ENCODE results near the gene TPCN2.

Gene TPCN2

GRCh38 chr11:69091638-69092165 is 43.0 kb downstream of the TPCN2 start:
- no peaks in the 10 kb centered on the region for H3K9me3 ChIP-seq (ENCODE audit: insufficient read depth, low read length, severe bottlenecking)

GRCh38 chr11:69092263-69092662 is 43.5 kb downstream of the TPCN2 start:
- Histone ChIP-seq H3K4me3 (ENCODE audit: low read depth in 1 of 2, low read length in 2 of 2) (no peak overlapping the region), H3K4me2 (ENCODE audit: insufficient read depth, low read length) (no peak overlapping the region), H3K9ac (ENCODE audit: low read depth, low read length) (no peak overlapping the region), H3K9me3 (ENCODE audit: insufficient read depth, low read length, severe bottlenecking) (no peaks in the 10 kb centered on the region), H4K20me1 (ENCODE audit: insufficient read depth, low read length) (peaks cover 8% of the 10 kb centered on the region; the same call in 1 of the 2 replicates), H3K27me3 (ENCODE audit: insufficient read depth, low read length, poor library complexity) (no peaks in the 10 kb centered on the region), H3K79me2 (ENCODE audit: insufficient read depth, low read length) (no peaks in the 10 kb centered on the region), H3K27ac (ENCODE audit: low read length) (no peak overlapping the region), H3K36me3 (ENCODE audit: insufficient read depth, low read length) (peaks cover 26% of the 10 kb centered on the region), H3K4me1 (ENCODE audit: insufficient read depth, low read length) (no peaks in the 10 kb centered on the region), H2AFZ (ENCODE audit: low read depth, low read length) (no peak overlapping the region)
- DNase-seq (no peak), ATAC-seq (ENCODE audit: insufficient read depth, low read depth) (no peak)
- TF ChIP-seq EZH2 (IDR thresholded peaks at IDR 0.05; ENCODE audit: borderline replicate concordance, low read depth, low read length, severe bottlenecking) (no peak), CTCF (IDR thresholded peaks at IDR 0.05; ENCODE audit: borderline replicate concordance, extremely low read depth, low read length, poor library complexity, severe bottlenecking) (no peak)

More at GRCh38 chr11:69091638-69092165, 43.0 kb downstream of the TPCN2 start:
- H3K4me1 ChIP-seq (ENCODE audit: insufficient read depth, low read length): no peaks in the 10 kb centered on the region
- ATAC-seq (ENCODE audit: insufficient read depth, low read depth): no peak
- TF ChIP-seq EZH2 (IDR thresholded peaks at IDR 0.05; ENCODE audit: borderline replicate concordance, low read depth, low read length, severe bottlenecking) (no peak), CTCF (IDR thresholded peaks at IDR 0.05; ENCODE audit: borderline replicate concordance, extremely low read depth, low read length, poor library complexity, severe bottlenecking) (no peak)
- no peak overlapping the region for H2AFZ ChIP-seq (ENCODE audit: low read depth, low read length)
- H3K27me3 ChIP-seq (ENCODE audit: insufficient read depth, low read length, poor library complexity): no peaks in the 10 kb centered on the region
- H3K4me3 ChIP-seq (ENCODE audit: low read depth in 1 of 2, low read length in 2 of 2): no peak overlapping the region
- no peak overlapping the region for H3K27ac ChIP-seq (ENCODE audit: low read length)
- H3K36me3 ChIP-seq (ENCODE audit: insufficient read depth, low read length): peaks cover 26% of the 10 kb centered on the region
- H3K79me2 ChIP-seq (ENCODE audit: insufficient read depth, low read length): no peaks in the 10 kb centered on the region
- no peak overlapping the region for H3K4me2 ChIP-seq (ENCODE audit: insufficient read depth, low read length)
- no peak for DNase-seq
- peaks cover 8% of the 10 kb centered on the region; the same call in 1 of the 2 replicates for H4K20me1 ChIP-seq (ENCODE audit: insufficient read depth, low read length)
- H3K9ac ChIP-seq (ENCODE audit: low read depth, low read length): no peak overlapping the region

GRCh38 chr11:69093106-69093505 is 44.4 kb downstream of the TPCN2 start:
- no peak for ATAC-seq (ENCODE audit: insufficient read depth, low read depth)
- peaks cover 22% of the 10 kb centered on the region for H3K36me3 ChIP-seq (ENCODE audit: insufficient read depth, low read length)
- DNase-seq: no peak

More at GRCh38 chr11:69093106-69093505, 44.4 kb downstream of the TPCN2 start:
- no peaks in the 10 kb centered on the region for H3K4me1 ChIP-seq (ENCODE audit: insufficient read depth, low read length)
- H3K4me2 ChIP-seq (ENCODE audit: insufficient read depth, low read length): no peak overlapping the region
- no peak overlapping the region for H2AFZ ChIP-seq (ENCODE audit: low read depth, low read length)
- no peak overlapping the region for H3K4me3 ChIP-seq (ENCODE audit: low read depth in 1 of 2, low read length in 2 of 2)
- no peaks in the 10 kb centered on the region for H3K27me3 ChIP-seq (ENCODE audit: insufficient read depth, low read length, poor library complexity)
- H3K9me3 ChIP-seq (ENCODE audit: insufficient read depth, low read length, severe bottlenecking): no peaks in the 10 kb centered on the region
- no peak overlapping the region for H3K9ac ChIP-seq (ENCODE audit: low read depth, low read length)
- no peak for TF ChIP-seq CTCF (IDR thresholded peaks at IDR 0.05; ENCODE audit: borderline replicate concordance, extremely low read depth, low read length, poor library complexity, severe bottlenecking)
- TF ChIP-seq EZH2 (IDR thresholded peaks at IDR 0.05; ENCODE audit: borderline replicate concordance, low read depth, low read length, severe bottlenecking): no peak
- no peak overlapping the region for H3K27ac ChIP-seq (ENCODE audit: low read length)
- 0 out of 2 replicates have a peak, but pooled peaks cover 8% of the 10 kb centered on the region for H4K20me1 ChIP-seq (ENCODE audit: insufficient read depth, low read length)
- H3K79me2 ChIP-seq (ENCODE audit: insufficient read depth, low read length): no peaks in the 10 kb centered on the region

All from DND-41 (cell line).